Activated naive CD4-positive, alpha-beta T cell treated with Interleukin-2 at 50 U/mL for 16 hours (primary cell): ENCODE data around the gene CPLX3.

Experiments
- DNase-seq: peaks from one replicate; pipeline ENCODE4 v3.0.0-alpha.2; 2020

CPLX3 gene

GRCh38 chr15:74850393-74850792 lies 24.0 kb downstream of the CPLX3 start:
- no peak for DNase-seq

- no peak for DNase-seq
These were observed 25.5 kb downstream of the CPLX3 start for GRCh38 chr15:74851960-74852359.

GRCh38 chr15:74854453-74855022 lies 28.1 kb downstream of the CPLX3 start:
- no peak for DNase-seq

DNA sequence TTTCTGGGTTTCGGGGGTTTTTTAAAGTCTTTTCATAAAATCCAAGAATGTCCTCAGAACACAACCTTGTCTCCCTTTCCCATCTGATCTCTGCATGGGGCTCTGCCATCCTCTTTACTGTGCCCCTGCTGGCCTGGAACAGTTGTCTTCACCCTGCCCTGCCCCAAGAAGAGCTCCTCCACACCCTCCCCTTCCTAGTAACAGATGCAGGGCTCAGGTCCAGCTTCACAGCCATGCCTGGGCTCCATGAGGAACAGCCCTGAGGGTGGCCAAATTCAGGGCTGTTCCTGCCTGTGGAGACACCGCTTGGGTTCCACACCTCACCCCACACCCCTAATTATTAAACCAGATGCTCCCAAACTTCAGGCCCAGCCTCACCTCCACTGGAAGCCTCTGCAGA lies 29.4 kb downstream of the CPLX3 start:
- no peak for DNase-seq

DNA sequence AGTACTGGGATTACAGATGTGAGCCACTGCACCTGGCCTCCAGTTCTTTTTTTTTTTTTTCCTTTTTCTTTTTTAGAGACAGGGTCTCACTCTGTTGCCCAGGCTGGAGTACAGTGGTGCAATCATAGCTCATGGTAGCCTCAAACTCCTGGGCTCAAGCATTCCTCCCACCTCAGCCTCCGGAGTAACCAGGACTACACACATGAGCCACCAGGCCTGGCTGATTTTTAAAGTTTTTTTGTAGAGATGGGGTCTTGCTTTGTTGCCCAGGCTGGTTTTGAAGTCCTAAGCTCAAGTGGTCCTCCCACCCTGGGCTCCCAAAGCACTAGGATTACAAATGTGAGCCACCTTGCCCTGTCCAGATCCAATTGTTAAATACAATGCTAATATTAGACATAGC lies 30.1 kb downstream of the CPLX3 start:
- DNase-seq, result no peak

- DNase-seq, result no peak
These were observed 30.7 kb downstream of the CPLX3 start for GRCh38 chr15:74857082-74857655.

- no peak for DNase-seq
These were observed 31.4 kb downstream of the CPLX3 start for GRCh38 chr15:74857671-74858368.

GRCh38 chr15:74858369-74858740 lies 31.9 kb downstream of the CPLX3 start:
- DNase-seq, result no peak

DNA sequence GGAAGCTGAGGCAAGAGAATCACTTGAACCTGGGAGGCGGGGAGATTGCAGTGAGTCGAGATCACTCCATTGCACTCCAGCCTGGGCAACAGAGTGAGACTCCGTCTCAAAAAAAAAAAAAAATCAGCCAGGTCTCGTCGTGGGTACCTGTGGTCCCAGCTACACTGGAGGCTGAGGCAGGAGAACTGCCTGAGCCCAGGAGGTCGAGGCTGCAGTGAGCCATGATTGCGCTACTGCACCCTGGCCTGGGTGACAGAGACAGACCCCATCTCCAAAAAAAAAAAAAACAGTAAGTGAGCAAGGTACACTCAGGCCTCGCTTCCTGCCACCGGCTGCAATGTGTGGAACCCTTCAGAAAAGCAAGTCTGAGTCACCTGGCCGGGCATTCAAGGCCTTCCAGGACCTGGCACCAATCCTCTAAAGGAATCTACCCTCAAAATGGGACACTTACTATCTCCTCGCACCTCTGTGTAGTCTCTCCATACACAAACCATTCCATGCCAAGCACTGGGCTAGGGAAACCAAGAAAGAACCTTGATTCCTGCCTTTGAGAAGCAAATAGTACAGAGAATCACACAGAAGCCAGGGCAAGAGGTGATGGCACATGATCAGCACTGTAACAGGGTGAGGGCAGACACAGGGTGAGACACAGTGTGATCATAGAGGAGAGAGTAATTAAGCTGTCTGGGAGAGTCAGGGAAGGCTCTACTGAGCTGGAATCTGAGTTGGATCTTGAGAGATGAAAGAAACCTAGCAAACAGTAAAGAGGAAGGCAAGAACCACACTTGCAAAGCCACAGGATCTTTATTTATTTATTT lies 37.0 kb downstream of the CPLX3 start:
- DNase-seq, result no peak

DNA sequence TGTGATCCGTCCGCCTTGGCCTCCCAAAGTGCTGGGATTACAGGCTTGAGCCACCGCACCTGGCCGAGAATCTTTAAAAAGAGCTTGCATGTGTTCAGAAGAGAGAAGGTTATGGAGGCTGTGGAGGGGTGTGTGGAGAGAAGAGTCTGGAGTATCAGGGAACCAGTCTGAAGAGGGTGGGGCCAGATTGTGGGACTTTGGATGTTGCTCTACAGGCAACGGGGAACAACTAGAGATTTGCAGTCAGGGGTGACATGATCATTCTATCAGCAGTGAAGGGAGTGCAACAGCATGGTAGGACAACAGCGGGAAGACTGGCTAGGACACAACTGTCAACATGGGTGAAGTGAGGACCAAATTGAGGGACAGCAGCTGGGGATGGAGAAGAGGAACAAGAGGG lies 37.9 kb downstream of the CPLX3 start:
- DNase-seq, result no peak

DNA sequence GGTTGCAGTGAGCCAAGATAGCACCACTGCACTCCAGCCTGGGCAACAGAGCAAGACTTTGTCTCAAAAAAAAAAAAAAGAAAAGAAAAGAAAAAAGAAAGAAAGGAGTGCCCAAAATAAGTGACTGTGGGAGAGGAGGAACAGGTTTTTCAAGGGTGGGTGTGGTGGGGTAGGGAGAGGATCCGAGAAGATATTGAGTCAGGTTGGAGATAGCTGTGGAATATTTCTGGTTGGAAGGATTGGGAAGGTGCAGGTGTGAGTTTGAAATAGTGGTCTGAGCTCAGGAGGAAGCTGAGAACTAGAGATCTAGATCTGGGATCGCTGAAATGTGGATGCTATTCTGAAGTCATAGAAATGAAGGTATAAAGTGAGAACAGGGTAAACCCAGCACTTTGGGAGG lies 38.9 kb downstream of the CPLX3 start:
- no peak for DNase-seq

DNA sequence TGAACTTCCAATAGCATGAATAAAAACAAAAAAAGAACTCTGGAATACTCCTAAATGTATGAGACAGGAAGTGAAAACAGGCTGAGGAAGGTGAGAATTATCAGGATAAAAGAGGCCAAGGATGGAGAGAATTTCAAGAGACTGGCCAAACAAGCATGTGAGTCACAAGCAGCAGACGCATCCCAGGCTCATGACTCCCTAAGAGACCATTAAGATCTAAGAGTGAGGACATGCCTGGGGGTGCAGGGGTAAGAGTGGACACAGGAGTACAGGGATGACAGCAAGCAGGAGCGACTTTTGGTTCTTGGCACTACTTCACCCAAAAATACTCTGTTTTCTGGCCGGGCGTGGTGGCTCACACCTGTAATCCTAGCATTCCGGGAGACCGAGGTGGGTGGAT lies 39.7 kb downstream of the CPLX3 start:
- no peak for DNase-seq

- DNase-seq, result no peak
These were observed 41.1 kb downstream of the CPLX3 start for GRCh38 chr15:74867466-74868038.

GRCh38 chr15:74868059-74868458 lies 41.6 kb downstream of the CPLX3 start:
- DNase-seq, result no peak

GRCh38 chr15:74869372-74869725 lies 42.9 kb downstream of the CPLX3 start:
- no peak for DNase-seq

DNA sequence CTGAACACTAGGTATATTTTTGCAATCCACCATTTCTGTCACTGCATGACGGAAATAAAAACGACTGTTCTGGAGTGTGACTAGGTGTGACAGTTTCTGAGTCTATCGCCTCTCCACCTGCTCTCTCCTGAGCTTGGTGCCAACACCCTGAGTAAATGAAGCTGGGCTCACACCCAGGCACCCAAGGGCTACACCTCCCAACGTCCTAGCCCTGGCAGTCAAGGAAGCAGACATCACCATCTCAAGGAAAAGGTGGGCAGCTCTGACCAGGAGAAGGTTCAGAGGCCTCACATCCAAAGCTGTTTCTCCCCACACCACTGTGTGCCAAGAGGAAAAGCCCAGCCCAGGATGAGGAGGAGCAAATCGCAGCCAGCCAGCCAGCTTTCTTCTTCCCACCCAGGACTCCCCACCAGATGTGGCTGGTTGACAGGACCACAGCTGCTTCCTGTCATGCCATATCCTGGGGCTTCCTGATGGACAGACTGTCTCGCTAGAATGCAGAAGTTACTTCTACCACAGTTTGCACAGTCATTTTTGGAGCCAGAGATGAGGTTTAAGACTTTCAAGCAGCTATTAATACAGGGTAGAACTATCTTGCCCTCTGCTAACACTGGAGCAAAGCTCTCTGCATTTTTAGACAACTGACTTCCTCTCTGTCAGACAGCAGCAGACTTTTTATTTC lies 43.4 kb downstream of the CPLX3 start:
- peak; percentile 25 for DNase-seq

DNA sequence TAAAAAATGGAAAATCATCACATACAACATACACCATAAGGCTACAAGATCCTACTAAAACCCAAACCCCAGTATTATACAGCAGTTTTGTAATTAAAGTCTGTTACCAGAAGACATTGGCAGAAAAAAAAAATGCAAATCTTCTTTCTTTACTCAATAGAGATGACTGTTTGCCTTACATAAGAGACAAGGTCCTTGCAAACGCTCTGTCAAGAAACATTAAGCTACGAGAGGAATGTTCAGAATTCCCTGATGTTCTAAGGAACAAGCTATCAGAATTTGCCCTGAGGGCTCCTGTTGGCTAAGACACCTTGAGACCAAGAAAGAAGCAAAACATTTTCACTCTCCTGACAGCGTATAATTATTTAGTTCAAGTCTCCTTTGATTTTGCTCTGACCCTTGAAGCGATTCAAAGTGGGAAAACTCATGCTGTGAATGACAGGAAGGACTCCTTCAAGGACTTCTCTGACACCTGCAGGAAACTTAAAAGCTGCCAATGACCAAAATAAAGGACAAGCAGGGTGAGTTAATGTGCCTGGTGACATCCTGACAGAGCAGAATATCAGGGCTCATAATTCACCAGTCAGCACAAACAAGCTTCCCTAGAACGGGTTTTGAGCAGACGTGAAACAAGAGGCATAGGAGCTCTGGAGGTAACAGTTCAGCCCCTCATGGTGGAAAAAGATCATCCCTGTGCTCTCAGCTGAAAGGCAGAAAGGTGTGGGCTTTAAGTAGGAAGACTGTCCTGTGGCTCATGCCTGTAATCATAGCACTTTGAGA lies 44.2 kb downstream of the CPLX3 start:
- no peak for DNase-seq

GRCh38 chr15:74872702-74873035 lies 46.2 kb downstream of the CPLX3 start:
- no peak for DNase-seq

DNA sequence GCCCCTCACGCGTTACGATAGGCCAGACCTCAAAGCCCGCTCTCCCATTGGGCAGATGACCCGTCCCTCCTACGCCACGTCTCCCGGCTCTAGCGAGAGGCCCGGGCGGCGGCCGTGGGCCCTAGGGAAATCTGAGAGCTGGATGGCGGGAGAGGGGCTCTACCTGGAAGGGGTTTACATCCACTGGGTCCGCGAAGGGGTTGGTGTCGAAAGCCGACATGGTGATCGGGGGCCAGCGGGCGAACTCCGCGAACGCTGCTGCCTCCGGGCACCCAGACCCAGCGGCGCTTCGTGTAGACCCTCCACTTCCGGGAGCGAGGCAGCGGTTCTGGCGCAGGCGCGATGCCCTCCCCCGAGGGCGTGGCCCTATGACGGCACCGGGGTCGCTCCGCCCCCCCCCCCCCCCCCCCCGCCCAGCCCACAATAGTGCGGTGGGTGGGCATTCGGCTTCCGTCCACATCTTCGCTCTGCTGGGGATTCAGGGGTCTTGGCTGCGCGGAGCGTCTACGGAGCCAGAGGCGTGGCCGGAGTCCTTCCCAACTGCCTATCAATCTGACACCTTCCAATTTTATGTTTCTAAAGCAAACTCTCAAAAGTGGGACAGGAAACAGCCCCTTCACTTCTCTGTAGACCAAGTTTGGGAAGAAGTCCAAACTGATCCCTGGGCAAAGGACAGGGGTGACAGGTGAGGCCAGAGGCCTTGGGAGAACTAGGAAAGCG lies 46.8 kb downstream of the CPLX3 start, which contains the start of gene SCAMP2:
TSS of gene SCAMP2 (minus strand) at position 330 of the 720 bp plus-strand sequence. CDS start at position 220, 110 bp downstream.
- peak; percentile 91 for DNase-seq

DNA sequence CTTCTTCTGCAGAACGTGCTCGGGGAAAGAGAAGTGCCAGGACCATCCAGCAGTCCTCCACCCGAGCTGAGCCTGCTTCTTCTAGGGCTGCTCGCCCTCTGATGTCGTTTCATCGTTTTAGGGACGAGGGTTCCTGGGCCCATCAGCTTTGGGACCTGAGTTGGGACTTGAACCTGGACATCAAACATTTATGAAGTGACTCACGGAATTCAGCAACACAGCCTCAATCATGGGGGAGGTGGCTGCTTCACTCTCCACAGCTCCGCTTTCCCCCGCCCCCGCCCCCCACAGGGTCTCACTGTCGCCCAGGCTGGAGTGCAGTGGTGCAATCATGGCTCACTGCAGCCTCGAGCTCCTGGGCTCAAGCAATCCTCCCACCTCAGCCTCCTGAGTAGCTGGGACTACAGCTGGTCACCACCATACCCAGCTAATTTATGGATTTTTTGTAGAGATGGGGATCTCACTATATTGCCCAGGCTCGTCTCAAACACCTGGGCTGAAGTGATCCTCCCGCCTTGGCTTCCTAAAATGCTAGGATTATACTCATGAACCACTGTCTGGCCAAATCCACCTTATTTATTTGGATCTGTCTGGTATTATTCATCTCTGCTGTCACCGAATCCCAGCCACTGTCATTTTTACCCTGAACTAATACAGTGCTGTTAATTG lies 47.5 kb downstream of the CPLX3 start:
- DNase-seq, result peak; percentile 17

GRCh38 chr15:74878273-74878672 lies 51.8 kb downstream of the CPLX3 start:
- no peak for DNase-seq
